ENCODE results near the gene CUTC.
A peak's percentile ranks its signal among the peaks of the same experiment; 100 is the strongest.

- TF ChIP-seq POLR2A (IDR thresholded peaks at IDR 0.05), result no peak
- TF ChIP-seq POLR2AphosphoS5 (IDR thresholded peaks at IDR 0.05), result peak; percentile 99
- TF ChIP-seq CTCF (IDR thresholded peaks at IDR 0.05), result no peak
- no peak for TF ChIP-seq EP300 (IDR thresholded peaks at IDR 0.05)
These were observed 56.7 kb downstream of the CUTC start for GRCh38 chr10:99788598-99789256.
